Stimulated activated CD4-positive, alpha-beta T cell treated with anti-CD3 and anti-CD28 coated beads, Interleukin-15, amount 100 ng/mL, for 48 hours (primary cell): ENCODE results near the gene BRI3BP.
"Not testable (repeated sequence)": the region's sequence is repeated elsewhere in the genome, so short reads cannot be mapped to it uniquely, and the experiment has no call there.

Source experiments
- DNase-seq, 2 donors: peaks; one replicate each; pipeline ENCODE4 v3.0.0-alpha.2; 2020; ENCODE audit warnings: low read depth in 2 of 2

The BRI3BP gene

GRCh38 chr12:125021771-125022170 is 28.3 kb downstream of the BRI3BP start:
- DNase-seq = no peak

- no peak for DNase-seq
Observed at GRCh38 chr12:125023065-125023464, 29.6 kb downstream of the BRI3BP start.

GRCh38 chr12:125024949-125025563 is 31.6 kb downstream of the BRI3BP start:
- no peak for DNase-seq

GRCh38 chr12:125025606-125026235 is 32.3 kb downstream of the BRI3BP start:
- no peak for DNase-seq

- no peak for DNase-seq
Observed at GRCh38 chr12:125028106-125028505, 34.7 kb downstream of the BRI3BP start.

- no peak for DNase-seq
Observed at GRCh38 chr12:125029761-125030358, 36.4 kb downstream of the BRI3BP start.

- DNase-seq = not testable (repeated sequence)
Observed at GRCh38 chr12:125031471-125031870, 38.0 kb downstream of the BRI3BP start.

- no peak for DNase-seq
Observed at GRCh38 chr12:125032466-125033152, 39.2 kb downstream of the BRI3BP start.

GRCh38 chr12:125033288-125033687 is 39.8 kb downstream of the BRI3BP start:
- no peak for DNase-seq

- no peak for DNase-seq
Observed at GRCh38 chr12:125038976-125039625, 45.7 kb downstream of the BRI3BP start.

GRCh38 chr12:125049093-125049458 is 55.6 kb downstream of the BRI3BP start:
- DNase-seq = no peak

GRCh38 chr12:125050446-125050845 is 57.0 kb downstream of the BRI3BP start:
- no peak for DNase-seq

GRCh38 chr12:125050868-125051267 is 57.4 kb downstream of the BRI3BP start:
- DNase-seq = no peak

GRCh38 chr12:125053821-125054220 is 60.4 kb downstream of the BRI3BP start:
- DNase-seq = no peak

GRCh38 chr12:125055591-125055990 is 62.1 kb downstream of the BRI3BP start:
- DNase-seq = no peak

GRCh38 chr12:125056306-125056705 is 62.9 kb downstream of the BRI3BP start:
- DNase-seq = no peak

GRCh38 chr12:125057708-125058107 is 64.3 kb downstream of the BRI3BP start:
- no peak for DNase-seq

GRCh38 chr12:125061229-125061628 is 67.8 kb downstream of the BRI3BP start:
- DNase-seq = no peak

- DNase-seq = not testable (repeated sequence)
Observed at GRCh38 chr12:125063522-125063921, 70.1 kb downstream of the BRI3BP start.

- no peak for DNase-seq
Observed at GRCh38 chr12:125064492-125064891, 71.0 kb downstream of the BRI3BP start.

GRCh38 chr12:125065021-125065918 is 71.8 kb downstream of the BRI3BP start, which contains the start of gene AACS:
TSS of gene AACS (plus strand) at chr12:125065435. CDS start at chr12:125065585, 150 bp downstream.
- DNase-seq = peak; percentile 50 to 67
